A549 (cell line): ENCODE data around the gene CACUL1.

Experiments
- MAX ChIP-seq: IDR thresholded peaks from 2 replicates; pipeline ENCODE4 v1.6.1; 2012
- RNF2 ChIP-seq: fragments of 200-600 bp; sonication (generic); IDR thresholded peaks from 2 replicates; pipeline ENCODE4 v1.6.1; 2016; ENCODE audit warnings: low read depth, mild to moderate bottlenecking, antibody characterized with exemption, moderate library complexity, borderline replicate concordance
- TF ChIP-seq, protein P1 (sequence below): fragments of >200 bp; sonication (Bioruptor Twin); formaldehyde crosslinking; IDR thresholded peaks from 3 replicates; pipeline ENCODE4 v1.5.1; 2016
- TF ChIP-seq, protein P2 (sequence below): fragments of 150-350 bp; IDR thresholded peaks from 2 replicates; pipeline ENCODE4 v1.6.1; 2014; ENCODE audit warnings: low read depth, mild to moderate bottlenecking, low read length

- TF ChIP-seq, protein P1, sequence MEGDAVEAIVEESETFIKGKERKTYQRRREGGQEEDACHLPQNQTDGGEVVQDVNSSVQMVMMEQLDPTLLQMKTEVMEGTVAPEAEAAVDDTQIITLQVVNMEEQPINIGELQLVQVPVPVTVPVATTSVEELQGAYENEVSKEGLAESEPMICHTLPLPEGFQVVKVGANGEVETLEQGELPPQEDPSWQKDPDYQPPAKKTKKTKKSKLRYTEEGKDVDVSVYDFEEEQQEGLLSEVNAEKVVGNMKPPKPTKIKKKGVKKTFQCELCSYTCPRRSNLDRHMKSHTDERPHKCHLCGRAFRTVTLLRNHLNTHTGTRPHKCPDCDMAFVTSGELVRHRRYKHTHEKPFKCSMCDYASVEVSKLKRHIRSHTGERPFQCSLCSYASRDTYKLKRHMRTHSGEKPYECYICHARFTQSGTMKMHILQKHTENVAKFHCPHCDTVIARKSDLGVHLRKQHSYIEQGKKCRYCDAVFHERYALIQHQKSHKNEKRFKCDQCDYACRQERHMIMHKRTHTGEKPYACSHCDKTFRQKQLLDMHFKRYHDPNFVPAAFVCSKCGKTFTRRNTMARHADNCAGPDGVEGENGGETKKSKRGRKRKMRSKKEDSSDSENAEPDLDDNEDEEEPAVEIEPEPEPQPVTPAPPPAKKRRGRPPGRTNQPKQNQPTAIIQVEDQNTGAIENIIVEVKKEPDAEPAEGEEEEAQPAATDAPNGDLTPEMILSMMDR: no peak
- TF ChIP-seq, protein P2, sequence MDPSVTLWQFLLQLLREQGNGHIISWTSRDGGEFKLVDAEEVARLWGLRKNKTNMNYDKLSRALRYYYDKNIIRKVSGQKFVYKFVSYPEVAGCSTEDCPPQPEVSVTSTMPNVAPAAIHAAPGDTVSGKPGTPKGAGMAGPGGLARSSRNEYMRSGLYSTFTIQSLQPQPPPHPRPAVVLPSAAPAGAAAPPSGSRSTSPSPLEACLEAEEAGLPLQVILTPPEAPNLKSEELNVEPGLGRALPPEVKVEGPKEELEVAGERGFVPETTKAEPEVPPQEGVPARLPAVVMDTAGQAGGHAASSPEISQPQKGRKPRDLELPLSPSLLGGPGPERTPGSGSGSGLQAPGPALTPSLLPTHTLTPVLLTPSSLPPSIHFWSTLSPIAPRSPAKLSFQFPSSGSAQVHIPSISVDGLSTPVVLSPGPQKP: no peak
- TF ChIP-seq MAX (no peak), RNF2 (no peak)
Measured at GRCh38 chr10:118668228-118668952, 86.4 kb downstream of the CACUL1 start.
